Effector memory CD4-positive, alpha-beta T cell (primary cell): Measurements from ENCODE around the gene AGAP3.
"Not testable (repeated sequence)": the region's sequence is repeated elsewhere in the genome, so short reads cannot be mapped to it uniquely, and the experiment has no call there.

Experiments used
- DNase-seq, 3 donors: peaks; one replicate each; pipeline ENCODE4 v3.0.0-alpha.2; 2020
- H3K27ac ChIP-seq: 2 replicates; pipeline ENCODE4 v1.7.0; 2013; ENCODE audit warnings: mild to moderate bottlenecking, low read length, moderate library complexity; ENCODE audit not compliant: insufficient read depth, poor library complexity, severe bottlenecking
- H3K27me3 ChIP-seq: replicated peaks from 2 replicates; pipeline ENCODE4 v1.7.0; 2013; ENCODE audit warnings: mild to moderate bottlenecking, low read length; ENCODE audit not compliant: insufficient read depth, control insufficient read depth, poor library complexity, severe bottlenecking
- H3K36me3 ChIP-seq: 2 replicates; pipeline ENCODE4 v1.7.0; 2013; ENCODE audit warnings: mild to moderate bottlenecking, low read length, moderate library complexity; ENCODE audit not compliant: control insufficient read depth, insufficient read depth
- H3K4me1 ChIP-seq: 2 replicates; pipeline ENCODE4 v1.7.0; 2013; ENCODE audit warnings: low read length, mild to moderate bottlenecking; ENCODE audit not compliant: control insufficient read depth, insufficient read depth, poor library complexity, severe bottlenecking
- H3K4me3 ChIP-seq: 2 replicates; pipeline ENCODE4 v1.7.0; 2013; ENCODE audit warnings: low read length, low read depth, mild to moderate bottlenecking; ENCODE audit not compliant: insufficient read depth, poor library complexity, severe bottlenecking
- H3K9me3 ChIP-seq: 2 replicates; pipeline ENCODE4 v1.7.0; 2013; ENCODE audit warnings: mild to moderate bottlenecking, low read length, moderate library complexity; ENCODE audit not compliant: control insufficient read depth
- total RNA-seq, 3 donors: gene quantifications; one replicate each; lab custom pipeline; 2026; lab: John Stamatoyannopoulos, UW

AGAP3 gene
- 27.2 to 43.1 (median 29.2) reads per million in 3 donors for total RNA-seq

DNA sequence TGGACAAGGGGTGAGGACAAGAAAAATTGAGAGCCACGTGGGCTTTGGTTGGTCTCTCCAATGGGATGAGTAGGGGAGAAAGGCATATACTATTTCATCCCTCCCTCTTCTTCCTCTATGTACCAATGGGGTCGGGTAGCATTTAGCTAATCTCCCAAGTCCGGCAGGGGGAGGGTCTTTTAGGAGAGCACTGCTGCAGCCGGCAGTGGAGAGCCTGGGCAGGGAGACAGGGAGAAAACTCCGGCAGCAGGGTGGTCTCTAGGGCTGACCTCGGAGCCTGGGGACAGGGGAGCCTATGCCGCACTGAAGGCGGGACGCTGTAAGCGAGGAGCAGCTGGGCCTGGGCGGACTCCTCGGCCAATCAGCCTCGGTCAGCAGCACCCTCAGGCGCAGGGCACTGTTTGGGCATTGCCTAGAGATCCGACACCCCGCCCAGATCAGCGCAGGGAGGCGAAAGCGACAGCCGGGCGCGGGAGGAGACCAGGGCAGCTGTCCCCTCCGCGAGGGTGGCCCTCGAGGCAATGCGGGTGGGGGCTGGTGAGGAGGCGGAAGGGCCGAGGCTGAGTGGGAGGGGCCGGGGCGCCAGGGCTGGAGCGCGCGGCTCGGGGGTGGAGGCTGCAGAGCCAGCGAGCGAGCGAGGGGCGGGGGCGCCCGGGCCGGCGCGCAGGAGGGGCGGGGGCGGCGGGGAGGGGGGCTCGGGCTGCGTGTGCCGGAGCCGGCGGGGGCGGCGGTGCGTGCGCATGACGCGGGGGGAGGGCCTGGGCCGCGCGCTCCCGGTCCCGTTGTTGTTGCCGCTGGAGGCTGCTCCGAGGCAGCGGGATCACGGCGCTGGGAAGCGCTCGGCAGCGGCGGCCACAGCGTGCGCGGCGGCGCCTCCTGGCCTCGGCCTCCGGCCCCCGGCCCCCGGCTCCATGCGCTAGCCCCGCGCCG lies at the start of gene AGAP3:
AGAP3 (plus strand) TSS at position 785 of the 930 bp plus-strand sequence. CDS start 267 bp downstream, outside the sequence.
- DNase-seq = peak; percentile 31 to 53 (median 52)
- H3K27me3 ChIP-seq = no peaks in the 10 kb centered on the region
- no peaks in the 10 kb centered on the region for H3K36me3 ChIP-seq

GRCh38 chr7:151038951-151039849 lies 47.1 kb upstream of the AGAP3 start:
- H3K36me3 ChIP-seq = peaks cover 36% of the 10 kb centered on the region

More for the DNA sequence above, at the start of gene AGAP3:
- Histone ChIP-seq H3K9me3 (no peaks in the 10 kb centered on the region), H3K4me1 (peaks cover 44% of the 10 kb centered on the region), H3K4me3 (peak within 1 kb of the TSS; percentile 83), H3K27ac (peak within 1 kb of the TSS; percentile 59)

DNA sequence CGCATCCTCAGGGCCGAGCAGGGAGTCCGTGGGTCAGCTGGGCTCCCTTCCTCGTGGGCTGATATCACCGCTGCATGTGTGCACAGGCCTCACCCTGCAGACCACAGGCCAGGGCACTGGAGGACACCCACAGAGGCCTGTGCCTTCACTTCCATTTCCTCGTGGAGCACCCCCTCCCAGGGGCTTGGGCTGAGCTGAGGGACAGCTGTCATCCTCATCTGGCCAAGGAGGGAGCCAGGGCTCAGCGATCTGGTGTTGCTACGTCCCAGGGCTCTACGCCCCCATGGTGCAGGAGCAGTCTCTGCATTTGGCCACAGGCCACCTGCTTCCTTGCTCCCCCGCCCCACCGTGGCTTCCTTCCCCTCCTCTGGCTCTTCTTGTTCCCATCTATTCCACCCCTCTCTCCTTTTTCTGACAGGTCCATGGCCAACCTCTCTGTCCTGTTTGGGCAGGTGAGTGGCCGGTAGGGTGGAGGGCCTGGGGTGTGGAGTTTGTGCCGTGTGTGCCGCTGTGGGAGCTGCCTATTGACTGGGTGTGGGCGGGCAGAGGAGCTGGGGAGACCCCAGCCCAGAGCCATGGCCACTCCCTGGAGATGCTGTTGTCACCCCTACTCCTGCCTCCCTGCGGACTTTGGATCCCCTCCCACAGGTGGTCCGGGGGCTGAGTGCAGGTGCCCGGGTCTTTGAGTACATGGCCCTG lies 46.3 kb upstream of the AGAP3 start:
- Histone ChIP-seq H3K4me1 (peaks cover 4% of the 10 kb centered on the region), H3K36me3 (peaks cover 34% of the 10 kb centered on the region), H3K4me3 (no peak overlapping the region), H3K27ac (no peak overlapping the region), H3K27me3 (no peaks in the 10 kb centered on the region), H3K9me3 (no peaks in the 10 kb centered on the region)
- no peak for DNase-seq

More at GRCh38 chr7:151038951-151039849, 47.1 kb upstream of the AGAP3 start:
- H3K4me3 ChIP-seq = no peak overlapping the region
- no peak overlapping the region for H3K27ac ChIP-seq
- peaks cover 4% of the 10 kb centered on the region for H3K4me1 ChIP-seq
- no peaks in the 10 kb centered on the region for H3K27me3 ChIP-seq
- H3K9me3 ChIP-seq = no peaks in the 10 kb centered on the region
- DNase-seq = peak; percentile 36 to 46 (median 39)

- Histone ChIP-seq H3K9me3 (no peaks in the 10 kb centered on the region), H3K27me3 (no peaks in the 10 kb centered on the region), H3K27ac (no peak overlapping the region), H3K36me3 (peaks cover 28% of the 10 kb centered on the region), H3K4me3 (no peak overlapping the region), H3K4me1 (peaks cover 4% of the 10 kb centered on the region)
- DNase-seq = no peak
Observed at GRCh38 chr7:151040616-151041375, 45.5 kb upstream of the AGAP3 start.

DNA sequence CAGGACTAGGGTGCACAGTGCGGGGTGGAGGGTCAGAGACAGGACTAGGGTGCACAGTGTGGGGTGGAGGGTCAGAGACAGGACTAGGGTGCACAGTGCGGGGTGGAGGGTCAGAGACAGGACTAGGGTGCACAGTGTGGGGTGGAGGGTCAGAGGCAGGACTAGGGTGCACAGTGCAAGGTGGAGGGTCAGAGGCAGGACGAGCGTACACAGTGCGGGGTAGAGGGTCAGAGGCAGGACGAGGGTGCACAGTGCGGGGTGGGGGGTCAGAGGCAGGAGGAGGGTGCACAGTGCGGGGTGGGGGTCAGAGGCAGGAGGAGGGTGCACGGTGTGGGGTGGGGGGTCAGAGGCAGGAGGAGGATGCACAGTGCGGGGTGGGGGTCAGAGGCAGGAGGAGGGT lies 42.8 kb upstream of the AGAP3 start:
- H3K9me3 ChIP-seq, H3K4me3 ChIP-seq, DNase-seq, H3K4me1 ChIP-seq, H3K27me3 ChIP-seq, H3K27ac ChIP-seq: not testable (repeated sequence)
- H3K36me3 ChIP-seq = peaks cover 27% of the 10 kb centered on the region

DNA sequence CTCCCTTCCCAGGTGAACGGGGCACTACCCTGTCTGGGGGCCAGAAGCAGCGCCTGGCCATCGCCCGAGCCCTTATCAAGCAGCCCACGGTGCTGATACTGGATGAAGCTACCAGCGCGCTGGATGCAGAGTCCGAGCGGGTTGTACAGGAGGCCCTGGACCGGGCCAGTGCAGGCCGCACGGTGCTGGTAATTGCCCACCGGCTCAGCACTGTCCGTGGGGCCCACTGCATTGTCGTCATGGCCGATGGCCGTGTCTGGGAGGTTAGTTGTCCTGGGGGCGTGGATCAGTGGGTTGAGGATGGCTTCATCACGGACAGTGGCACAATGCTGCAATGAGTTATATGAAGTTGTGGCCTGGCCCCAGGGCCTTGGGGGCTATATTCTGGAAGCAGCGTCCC lies 42.3 kb upstream of the AGAP3 start:
- Histone ChIP-seq H3K4me1 (peaks cover 4% of the 10 kb centered on the region), H3K27ac (no peak overlapping the region), H3K9me3 (no peaks in the 10 kb centered on the region), H3K36me3 (peaks cover 27% of the 10 kb centered on the region), H3K4me3 (no peak overlapping the region), H3K27me3 (no peaks in the 10 kb centered on the region)
- DNase-seq = no peak

- H3K4me3 ChIP-seq = no peak overlapping the region
- H3K36me3 ChIP-seq = peaks cover 27% of the 10 kb centered on the region
- no peaks in the 10 kb centered on the region for H3K9me3 ChIP-seq
- no peak overlapping the region for H3K27ac ChIP-seq
- no peaks in the 10 kb centered on the region for H3K4me1 ChIP-seq
- no peaks in the 10 kb centered on the region for H3K27me3 ChIP-seq
- no peak for DNase-seq
Observed at GRCh38 chr7:151045262-151045661, 41.0 kb upstream of the AGAP3 start.

- Histone ChIP-seq H3K36me3 (peaks cover 27% of the 10 kb centered on the region), H3K27me3 (no peaks in the 10 kb centered on the region), H3K4me1 (peaks cover 4% of the 10 kb centered on the region), H3K4me3 (no peak overlapping the region), H3K27ac (no peak overlapping the region), H3K9me3 (no peaks in the 10 kb centered on the region)
- no peak for DNase-seq
Observed at GRCh38 chr7:151045967-151046366, 40.3 kb upstream of the AGAP3 start.
